ENCODE measurements around the gene SV2C. TPM values are rescaled to one million over a fixed set of nuclear protein-coding genes. Genes with fewer than 3 reads are reported as not detected.

SV2C gene
- total and polyA plus RNA-seq, 4 donors: 0.01 to 0.40 (median 0.37) TPM; not detected in 1

DNA sequence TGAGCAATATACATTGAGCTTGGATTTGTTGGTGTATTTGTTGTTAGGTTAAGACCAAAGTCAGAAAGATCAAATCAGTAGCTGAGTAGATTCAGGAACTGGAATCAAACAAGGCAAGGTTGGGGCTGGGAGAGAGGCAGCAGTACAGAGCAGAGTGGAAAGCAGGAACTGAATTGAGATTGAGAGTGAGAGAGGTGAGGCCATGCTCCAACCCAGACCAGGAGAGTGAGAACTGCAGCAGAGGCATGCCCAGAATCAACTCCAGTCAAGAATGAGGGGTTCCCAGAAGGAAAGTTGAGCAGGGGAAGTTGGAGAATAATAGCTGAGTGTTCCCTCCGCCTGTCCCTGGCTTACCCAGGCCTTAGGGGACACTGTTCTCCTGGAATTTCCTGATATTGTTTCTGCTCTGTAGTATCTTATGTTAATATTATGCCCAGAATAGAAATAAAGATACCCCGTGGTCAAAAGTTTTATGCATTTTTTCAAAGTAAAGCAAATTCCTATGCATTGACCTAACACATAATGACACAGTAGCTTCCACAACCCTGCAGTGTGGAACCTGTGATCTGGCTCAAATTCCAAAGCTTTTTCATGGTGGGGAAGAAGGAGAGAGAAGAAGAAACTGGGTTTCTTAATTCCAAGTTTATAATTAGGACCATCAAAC lies 82.7 kb downstream of the SV2C start:
- ATAC-seq (ENCODE audit: insufficient read depth, low FRiP score) (no peak), DNase-seq (no peak)
- Histone ChIP-seq H3K9me3 (ENCODE audit: control insufficient read depth in 4 of 4, insufficient read depth in 3 of 4, low read length in 3 of 4) (peaks cover 0 to 3% (median 0%) of the 10 kb centered on the region in 4 donors), H3K9ac (ENCODE audit: insufficient read depth in 1 of 2, low read length in 2 of 2) (no peak overlapping the region), H3K27me3 (ENCODE audit: control insufficient read depth in 3 of 3, insufficient read depth in 3 of 3, low read length in 2 of 3) (no peaks in the 10 kb centered on the region), H3K4me3 (no peak overlapping the region), H3K27ac (ENCODE audit: low read depth in 1 of 2, low read length in 1 of 2) (no peak overlapping the region), H3K36me3 (ENCODE audit: control insufficient read depth in 4 of 4, insufficient read depth in 4 of 4, low read length in 4 of 4) (no peaks in the 10 kb centered on the region), H3K4me1 (ENCODE audit: control insufficient read depth in 5 of 5, insufficient read depth in 5 of 5, low read length in 5 of 5) (no peaks in the 10 kb centered on the region)
- WGBS, 2 donors: 56 to 64% methylated on average over 2 of the region's 2 CpGs
- TF ChIP-seq, protein P1, sequence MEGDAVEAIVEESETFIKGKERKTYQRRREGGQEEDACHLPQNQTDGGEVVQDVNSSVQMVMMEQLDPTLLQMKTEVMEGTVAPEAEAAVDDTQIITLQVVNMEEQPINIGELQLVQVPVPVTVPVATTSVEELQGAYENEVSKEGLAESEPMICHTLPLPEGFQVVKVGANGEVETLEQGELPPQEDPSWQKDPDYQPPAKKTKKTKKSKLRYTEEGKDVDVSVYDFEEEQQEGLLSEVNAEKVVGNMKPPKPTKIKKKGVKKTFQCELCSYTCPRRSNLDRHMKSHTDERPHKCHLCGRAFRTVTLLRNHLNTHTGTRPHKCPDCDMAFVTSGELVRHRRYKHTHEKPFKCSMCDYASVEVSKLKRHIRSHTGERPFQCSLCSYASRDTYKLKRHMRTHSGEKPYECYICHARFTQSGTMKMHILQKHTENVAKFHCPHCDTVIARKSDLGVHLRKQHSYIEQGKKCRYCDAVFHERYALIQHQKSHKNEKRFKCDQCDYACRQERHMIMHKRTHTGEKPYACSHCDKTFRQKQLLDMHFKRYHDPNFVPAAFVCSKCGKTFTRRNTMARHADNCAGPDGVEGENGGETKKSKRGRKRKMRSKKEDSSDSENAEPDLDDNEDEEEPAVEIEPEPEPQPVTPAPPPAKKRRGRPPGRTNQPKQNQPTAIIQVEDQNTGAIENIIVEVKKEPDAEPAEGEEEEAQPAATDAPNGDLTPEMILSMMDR (IDR thresholded peaks at IDR 0.05; ENCODE audit: control extremely low read depth, extremely low read depth): no peak

DNA sequence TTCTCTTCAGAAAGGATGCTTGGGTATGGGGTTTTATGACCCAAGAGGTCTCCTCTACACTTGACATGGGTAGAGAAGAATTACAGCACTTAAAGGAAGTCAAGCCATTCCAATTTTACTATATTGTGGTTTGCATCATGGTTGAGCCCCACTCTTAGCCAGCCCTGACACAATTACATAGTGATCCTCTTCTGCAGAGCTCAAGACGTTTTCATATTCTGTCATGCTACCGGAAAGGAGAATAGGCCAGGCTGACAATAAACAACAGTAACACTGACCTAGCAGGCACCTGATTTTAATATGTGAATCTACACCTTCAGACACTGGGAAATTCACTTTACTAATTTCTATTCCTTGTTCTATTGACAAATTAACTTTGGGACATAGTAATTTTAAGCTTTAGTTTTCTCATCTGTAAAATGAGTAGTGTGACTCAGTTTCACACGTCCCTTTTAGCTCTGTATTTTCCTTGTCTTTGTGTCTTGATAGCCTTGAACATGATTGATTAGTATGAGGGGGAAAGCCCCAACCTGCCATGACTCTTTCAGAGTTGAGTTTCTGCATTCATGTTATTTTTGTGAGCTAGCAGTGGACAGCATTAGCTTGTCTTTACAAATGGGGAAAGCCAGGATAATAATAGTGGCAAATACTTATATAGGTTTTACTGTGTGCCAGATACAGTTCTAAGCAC lies 83.8 kb downstream of the SV2C start:
- peaks cover 0 to 3% (median 0%) of the 10 kb centered on the region in 4 donors for H3K9me3 ChIP-seq (ENCODE audit: control insufficient read depth in 4 of 4, insufficient read depth in 3 of 4, low read length in 3 of 4)
- H3K27me3 ChIP-seq (ENCODE audit: control insufficient read depth in 3 of 3, insufficient read depth in 3 of 3, low read length in 2 of 3): no peaks in the 10 kb centered on the region
- TF ChIP-seq, protein P1 (IDR thresholded peaks at IDR 0.05; ENCODE audit: control extremely low read depth, extremely low read depth): no peak
- 71 to 84% methylated on average over 3 of the region's 3 CpGs for WGBS, 2 donors
- no peak for ATAC-seq (ENCODE audit: insufficient read depth, low FRiP score)
- no peaks in the 10 kb centered on the region for H3K4me1 ChIP-seq (ENCODE audit: control insufficient read depth in 5 of 5, insufficient read depth in 5 of 5, low read length in 5 of 5)
- DNase-seq: no peak
- no peaks in the 10 kb centered on the region for H3K36me3 ChIP-seq (ENCODE audit: control insufficient read depth in 4 of 4, insufficient read depth in 4 of 4, low read length in 4 of 4)
- H3K27ac ChIP-seq (ENCODE audit: low read depth in 1 of 2, low read length in 1 of 2): no peak overlapping the region
- H3K4me3 ChIP-seq: no peak overlapping the region
- no peak overlapping the region for H3K9ac ChIP-seq (ENCODE audit: insufficient read depth in 1 of 2, low read length in 2 of 2)

DNA sequence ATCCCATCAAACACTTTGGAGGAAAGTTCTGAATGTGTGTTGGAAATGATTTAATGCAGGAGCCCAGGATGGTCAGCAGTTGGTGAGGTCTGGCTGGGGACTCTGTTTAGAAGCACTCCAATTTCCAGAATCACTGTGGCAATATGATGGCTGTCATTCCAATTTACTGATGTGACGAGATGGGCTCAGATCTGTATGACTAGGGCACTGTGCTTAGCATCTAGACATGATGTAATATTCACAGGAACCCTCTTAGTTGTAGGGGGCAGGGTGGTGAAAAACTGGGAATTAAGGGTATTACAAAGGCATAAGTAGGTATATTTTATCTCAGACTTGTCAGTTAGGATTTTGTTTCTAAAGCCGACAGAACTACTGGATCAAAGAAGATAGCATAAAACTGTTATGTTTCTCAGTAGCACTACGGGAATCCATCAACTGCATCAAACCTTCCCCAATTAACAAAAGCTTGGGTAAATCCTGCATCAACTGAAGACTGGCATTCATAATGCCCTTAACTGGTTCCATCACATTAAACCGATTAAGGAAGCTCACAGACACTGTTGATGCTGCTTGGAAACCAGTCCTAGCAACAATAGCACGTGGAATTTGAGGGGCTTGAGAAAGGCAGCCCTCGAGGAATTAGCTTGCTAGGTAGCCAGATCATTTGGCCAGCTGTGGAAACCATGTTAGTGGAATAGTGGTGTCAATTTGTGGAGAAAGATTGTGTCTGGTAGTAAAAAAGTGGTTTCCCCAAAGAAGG lies 86.1 kb downstream of the SV2C start:
- TF ChIP-seq, protein P1 (IDR thresholded peaks at IDR 0.05; ENCODE audit: control extremely low read depth, extremely low read depth): no peak
- no peaks in the 10 kb centered on the region for H3K27me3 ChIP-seq (ENCODE audit: control insufficient read depth in 3 of 3, insufficient read depth in 3 of 3, low read length in 2 of 3)
- DNase-seq: no peak
- no peaks in the 10 kb centered on the region for H3K36me3 ChIP-seq (ENCODE audit: control insufficient read depth in 4 of 4, insufficient read depth in 4 of 4, low read length in 4 of 4)
- no peaks in the 10 kb centered on the region for H3K4me1 ChIP-seq (ENCODE audit: control insufficient read depth in 5 of 5, insufficient read depth in 5 of 5, low read length in 5 of 5)
- ATAC-seq (ENCODE audit: insufficient read depth, low FRiP score): no peak
- peaks cover 0 to 3% (median 0%) of the 10 kb centered on the region in 4 donors for H3K9me3 ChIP-seq (ENCODE audit: control insufficient read depth in 4 of 4, insufficient read depth in 3 of 4, low read length in 3 of 4)
- H3K9ac ChIP-seq (ENCODE audit: insufficient read depth in 1 of 2, low read length in 2 of 2): no peak overlapping the region
- 85 to 87% methylated on average over 6 of the region's 6 CpGs for WGBS, 2 donors
- H3K27ac ChIP-seq (ENCODE audit: low read depth in 1 of 2, low read length in 1 of 2): no peak overlapping the region
- no peak overlapping the region for H3K4me3 ChIP-seq
